Muscle layer of colon (tissue), 2 donors: Measurements from ENCODE around the gene MKNK2.
"Not testable (repeated sequence)": the region's sequence is repeated elsewhere in the genome, so short reads cannot be mapped to it uniquely, and the experiment has no call there.

Experiments
- H3K27ac ChIP-seq: one replicate; pipeline ENCODE4 v1.7.0; 2013; ENCODE audit warnings: low read depth, mild to moderate bottlenecking, low read length, moderate library complexity
- H3K27me3 ChIP-seq, 2 donors: one replicate each; pipeline ENCODE4 v1.7.0; 2013; ENCODE audit warnings: low read length in 2 of 2, mild to moderate bottlenecking in 2 of 2; ENCODE audit not compliant: insufficient read depth in 2 of 2, control insufficient read depth in 1 of 2
- H3K36me3 ChIP-seq: one replicate; pipeline ENCODE4 v1.7.0; 2013; ENCODE audit warnings: mild to moderate bottlenecking, low read length; ENCODE audit not compliant: insufficient read depth
- H3K4me1 ChIP-seq: one replicate; pipeline ENCODE4 v1.7.0; 2013; ENCODE audit warnings: mild to moderate bottlenecking, low read length; ENCODE audit not compliant: insufficient read depth
- H3K4me3 ChIP-seq, 2 donors: one replicate each; pipeline ENCODE4 v1.7.0; 2013; ENCODE audit warnings: low read length in 2 of 2, low read depth in 1 of 2, mild to moderate bottlenecking in 1 of 2, moderate library complexity in 1 of 2
- H3K9ac ChIP-seq: one replicate; pipeline ENCODE4 v1.7.0; 2013; ENCODE audit warnings: low read length
- H3K9me3 ChIP-seq: one replicate; pipeline ENCODE4 v1.7.0; 2013; ENCODE audit warnings: mild to moderate bottlenecking, low read length
- donor health status: abdominal sarcoma.
- donor health status: Adenocarcinoma of cecum.

The MKNK2 gene

DNA sequence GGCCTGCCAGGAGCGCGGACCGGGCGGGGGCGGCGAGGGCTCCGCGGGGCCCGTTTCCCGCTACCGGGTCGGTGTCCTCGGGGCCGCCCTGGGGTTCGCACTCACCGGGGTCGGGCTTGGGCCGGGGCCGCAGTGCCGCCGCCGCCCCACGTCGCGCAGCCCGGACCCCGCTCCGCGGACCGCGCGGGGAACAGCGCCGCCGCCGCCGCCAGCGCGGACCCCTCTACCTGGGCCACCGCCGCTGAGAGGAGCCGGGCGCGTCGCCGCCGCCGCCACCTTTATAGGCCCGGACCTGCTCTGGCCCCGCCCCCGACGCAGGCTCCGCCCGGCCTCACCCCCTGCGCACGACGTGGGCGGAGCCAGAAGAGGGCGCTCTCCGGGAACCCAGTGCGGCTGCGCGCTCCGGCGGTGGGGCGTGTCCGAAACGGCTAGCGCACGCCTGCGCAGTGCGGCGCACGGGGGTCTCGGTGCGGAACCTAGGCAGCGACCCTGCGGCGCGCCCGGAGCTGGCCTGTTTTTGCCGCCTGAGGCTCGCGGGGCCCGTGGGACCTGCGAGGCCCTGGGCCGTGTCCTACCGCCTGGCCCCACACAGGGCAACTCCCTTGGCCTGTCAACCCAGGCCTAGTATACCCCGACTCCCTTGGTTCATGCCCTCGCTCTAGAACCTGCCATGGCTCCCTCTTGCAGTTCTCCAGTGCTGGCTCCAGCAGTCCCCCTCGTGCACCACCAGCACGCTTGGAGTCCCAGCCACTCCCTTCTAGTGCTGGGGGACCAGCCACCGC is at the start of gene MKNK2:
Gene MKNK2, minus strand, starts transcription at position 254 of the 782 bp plus-strand sequence. CDS start 393 bp downstream, outside the sequence.
- peak within 1 kb of the TSS; percentile 84 for H3K27ac ChIP-seq
- H3K27me3 ChIP-seq, result no peaks in the 10 kb centered on the region
- H3K9ac ChIP-seq, result peak within 1 kb of the TSS; percentile 91
- H3K4me3 ChIP-seq, result peak within 1 kb of the TSS; percentile 66 to 86
- H3K36me3 ChIP-seq, result peaks cover 11% of the 10 kb centered on the region
- no peaks in the 10 kb centered on the region for H3K9me3 ChIP-seq
- peaks cover 54% of the 10 kb centered on the region for H3K4me1 ChIP-seq

DNA sequence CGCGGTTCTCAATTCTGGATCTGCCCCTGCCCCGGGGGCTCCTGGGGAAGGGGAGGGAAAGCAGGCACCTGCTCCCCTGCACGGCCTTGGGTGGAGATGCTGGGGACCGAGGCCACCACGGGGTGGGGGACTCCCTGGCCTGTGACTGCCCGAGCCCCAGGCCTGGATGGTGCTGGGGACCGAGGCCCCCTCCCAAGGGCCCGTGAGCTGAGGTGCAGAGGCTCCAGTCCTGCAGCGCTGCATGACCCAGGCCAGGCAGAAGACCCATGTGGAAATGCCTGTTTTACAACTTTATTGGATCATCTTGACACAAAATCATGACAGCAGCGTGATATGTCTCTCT is 49.6 kb upstream of the MKNK2 start:
- Histone ChIP-seq H3K4me1 (no peaks in the 10 kb centered on the region), H3K27ac (no peak overlapping the region), H3K36me3 (peaks cover 36% of the 10 kb centered on the region), H3K9me3 (no peaks in the 10 kb centered on the region), H3K4me3 (no peak overlapping the region), H3K9ac (no peak overlapping the region), H3K27me3 (no peaks in the 10 kb centered on the region)

GRCh38 chr19:2099937-2100718 is 49.1 kb upstream of the MKNK2 start:
- no peak overlapping the region for H3K27ac ChIP-seq

DNA sequence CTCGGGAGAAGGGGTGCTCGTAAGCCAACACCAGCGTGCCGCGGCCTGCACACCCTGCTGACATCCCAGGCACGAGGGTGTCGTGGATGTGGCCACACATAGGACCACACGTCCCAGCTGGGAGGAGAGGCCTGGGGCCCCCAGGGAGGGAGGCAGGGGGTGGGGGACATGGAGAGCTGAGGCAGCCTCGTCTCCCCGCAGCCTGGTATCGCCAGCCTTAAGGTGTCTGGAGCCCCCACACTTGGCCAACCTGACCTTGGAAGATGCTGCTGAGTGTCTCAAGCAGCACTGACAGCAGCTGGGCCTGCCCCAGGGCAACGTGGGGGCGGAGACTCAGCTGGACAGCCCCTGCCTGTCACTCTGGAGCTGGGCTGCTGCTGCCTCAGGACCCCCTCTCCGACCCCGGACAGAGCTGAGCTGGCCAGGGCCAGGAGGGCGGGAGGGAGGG is 48.0 kb upstream of the MKNK2 start:
- H3K27ac ChIP-seq, result no peak overlapping the region
- peaks cover 25% of the 10 kb centered on the region for H3K36me3 ChIP-seq
- peaks cover 3% of the 10 kb centered on the region for H3K4me1 ChIP-seq
- no peaks in the 10 kb centered on the region for H3K9me3 ChIP-seq
- H3K4me3 ChIP-seq, result no peak overlapping the region
- no peaks in the 10 kb centered on the region for H3K27me3 ChIP-seq
- H3K9ac ChIP-seq, result no peak overlapping the region

More at GRCh38 chr19:2099937-2100718, 49.1 kb upstream of the MKNK2 start:
- peaks cover 1% of the 10 kb centered on the region for H3K4me1 ChIP-seq
- no peak overlapping the region for H3K4me3 ChIP-seq
- no peaks in the 10 kb centered on the region for H3K27me3 ChIP-seq
- no peaks in the 10 kb centered on the region for H3K9me3 ChIP-seq
- H3K36me3 ChIP-seq, result peaks cover 36% of the 10 kb centered on the region
- H3K9ac ChIP-seq, result no peak overlapping the region

GRCh38 chr19:2097886-2098327 is 46.9 kb upstream of the MKNK2 start:
- Histone ChIP-seq H3K27me3 (no peaks in the 10 kb centered on the region), H3K36me3 (peaks cover 23% of the 10 kb centered on the region), H3K4me1 (peaks cover 15% of the 10 kb centered on the region), H3K9me3 (no peaks in the 10 kb centered on the region), H3K4me3 (no peak overlapping the region), H3K9ac (no peak overlapping the region), H3K27ac (no peak overlapping the region)

- no peaks in the 10 kb centered on the region for H3K27me3 ChIP-seq
- H3K27ac ChIP-seq, result peak overlapping the region; percentile 16
- H3K36me3 ChIP-seq, result peaks cover 23% of the 10 kb centered on the region
- H3K9me3 ChIP-seq, result no peaks in the 10 kb centered on the region
- H3K4me3 ChIP-seq, result peak overlapping the region; percentile 41 to 50
- no peak overlapping the region for H3K9ac ChIP-seq
- H3K4me1 ChIP-seq, result peaks cover 20% of the 10 kb centered on the region
These were observed 46.3 kb upstream of the MKNK2 start for GRCh38 chr19:2097203-2097885.

DNA sequence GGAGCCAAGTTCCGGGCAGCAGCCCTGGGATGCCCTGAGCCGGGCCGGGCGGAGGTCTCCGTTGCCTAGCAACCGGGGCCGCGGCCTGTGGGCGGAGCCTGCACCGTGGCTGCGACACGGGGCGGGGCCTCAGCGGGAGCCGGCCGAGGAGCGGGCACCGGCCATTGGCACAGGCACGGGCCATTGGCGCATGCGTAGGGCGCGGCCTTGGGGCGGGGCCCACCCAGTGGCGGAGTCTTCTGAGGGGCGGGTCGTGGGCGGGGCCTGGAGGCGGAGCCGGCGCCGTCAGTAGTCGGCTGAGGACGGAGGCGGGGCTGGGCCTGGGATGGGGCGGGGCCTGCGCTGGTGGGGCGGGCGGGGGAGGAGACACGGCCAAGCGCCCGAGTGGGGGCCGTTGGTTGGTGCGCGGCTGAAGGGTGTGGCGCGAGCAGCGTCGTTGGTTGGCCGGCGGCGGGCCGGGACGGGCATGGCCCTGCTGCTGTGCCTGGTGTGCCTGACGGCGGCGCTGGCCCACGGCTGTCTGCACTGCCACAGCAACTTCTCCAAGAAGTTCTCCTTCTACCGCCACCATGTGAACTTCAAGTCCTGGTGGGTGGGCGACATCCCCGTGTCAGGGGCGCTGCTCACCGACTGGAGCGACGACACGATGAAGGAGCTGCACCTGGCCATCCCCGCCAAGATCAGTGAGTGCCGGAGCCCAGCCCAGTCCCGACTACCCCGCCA is 45.6 kb upstream of the MKNK2 start, which contains the start of gene IZUMO4:
Gene IZUMO4, plus strand, starts transcription at position 436 of the 723 bp plus-strand sequence. Its CDS starts 31 bp downstream, at position 467.
- H3K9ac ChIP-seq, result peak within 1 kb of the TSS; percentile 61
- H3K27ac ChIP-seq, result peak within 1 kb of the TSS; percentile 89
- no peaks in the 10 kb centered on the region for H3K9me3 ChIP-seq
- H3K27me3 ChIP-seq, result no peaks in the 10 kb centered on the region
- peaks cover 27% of the 10 kb centered on the region for H3K4me1 ChIP-seq
- H3K36me3 ChIP-seq, result peaks cover 19% of the 10 kb centered on the region
- peak within 1 kb of the TSS; percentile 81 to 88 for H3K4me3 ChIP-seq

DNA sequence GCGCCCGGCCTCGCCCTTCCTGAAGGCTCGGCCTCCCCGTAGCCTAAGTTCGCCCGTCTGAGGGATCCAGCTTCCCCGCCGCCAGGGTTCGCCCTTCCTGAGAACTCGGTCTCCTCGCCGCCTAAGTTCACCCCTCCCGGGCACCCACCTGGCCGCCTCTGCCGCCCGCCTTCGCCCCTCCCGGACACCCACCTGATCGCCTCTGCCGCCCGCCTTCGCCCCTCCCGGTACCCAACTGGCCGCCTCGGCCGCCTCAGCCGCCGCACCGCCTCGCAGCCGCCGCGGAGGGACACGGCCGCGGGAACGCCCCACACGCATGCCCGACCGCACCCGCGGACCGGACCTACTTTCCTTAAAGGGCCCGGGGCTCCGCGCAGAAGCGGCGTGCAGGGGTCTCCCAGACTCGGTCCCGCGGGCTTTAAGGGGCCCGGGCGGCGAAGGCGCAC is 45.0 kb upstream of the MKNK2 start, which contains the start of gene MOB3A:
Gene MOB3A, minus strand, starts transcription at position 293 of the 446 bp plus-strand sequence. CDS start 17,766 bp downstream, outside the sequence.
- Histone ChIP-seq H3K27ac (peak within 1 kb of the TSS; percentile 89), H3K9ac (peak within 1 kb of the TSS; percentile 61), H3K27me3 (no peaks in the 10 kb centered on the region), H3K4me3 (peak within 1 kb of the TSS; percentile 81 to 88), H3K4me1 (peaks cover 30% of the 10 kb centered on the region), H3K36me3 (peaks cover 14% of the 10 kb centered on the region), H3K9me3 (no peaks in the 10 kb centered on the region)

- not testable (repeated sequence) for H3K9ac ChIP-seq, H3K27me3 ChIP-seq, H3K4me3 ChIP-seq, H3K36me3 ChIP-seq, H3K9me3 ChIP-seq
- peak overlapping the region; percentile 89 for H3K27ac ChIP-seq
- peaks cover 54% of the 10 kb centered on the region for H3K4me1 ChIP-seq
These were observed 41.0 kb upstream of the MKNK2 start for GRCh38 chr19:2091926-2092525.

DNA sequence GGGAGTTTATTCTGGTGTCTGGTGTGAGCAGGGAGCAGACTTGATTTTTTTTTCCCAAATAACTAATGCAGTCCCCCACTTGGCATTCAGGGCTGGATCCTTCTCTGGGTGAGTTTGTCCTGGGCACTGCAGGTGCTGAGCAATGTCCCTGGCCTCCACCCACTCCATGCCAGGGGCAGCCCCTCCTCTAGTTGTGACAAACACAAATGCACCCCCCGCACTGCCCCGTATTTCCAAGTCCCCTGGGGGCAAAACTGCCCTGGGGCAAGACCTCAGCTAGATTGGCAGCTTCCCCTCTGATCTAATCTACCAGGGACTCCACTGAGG is 38.6 kb upstream of the MKNK2 start:
- Histone ChIP-seq H3K9me3 (no peaks in the 10 kb centered on the region), H3K4me3 (no peak overlapping the region), H3K27ac (peak overlapping the region; percentile 72), H3K4me1 (peaks cover 54% of the 10 kb centered on the region), H3K9ac (no peak overlapping the region), H3K36me3 (peaks cover 4% of the 10 kb centered on the region), H3K27me3 (no peaks in the 10 kb centered on the region)
